ENCODE results near the gene GPAT3.
"Not testable (repeated sequence)": the region's sequence is repeated elsewhere in the genome, so short reads cannot be mapped to it uniquely, and the experiment has no call there.

GPAT3 gene

DNA sequence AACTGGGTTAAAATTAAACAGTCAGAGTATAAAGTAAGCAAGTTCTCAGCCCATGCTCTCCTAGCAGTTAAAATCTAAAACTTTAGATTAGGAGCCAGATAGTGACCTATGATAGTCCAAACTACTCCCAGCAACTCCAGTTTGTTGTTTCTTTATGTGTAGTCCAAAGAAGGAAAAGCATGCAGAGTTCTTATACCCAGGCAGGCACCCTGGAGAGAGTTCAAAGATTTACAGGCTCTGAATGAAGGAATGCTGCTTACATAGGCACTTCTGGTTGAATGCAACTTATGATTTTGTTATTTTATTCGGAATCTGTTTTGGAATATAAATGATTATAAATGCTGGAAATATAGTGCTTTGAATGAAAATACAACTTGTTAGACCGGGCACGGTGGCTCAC is 67.2 kb downstream of the GPAT3 start:
- DNase-seq (ENCODE audit: low read depth): no peak

DNA sequence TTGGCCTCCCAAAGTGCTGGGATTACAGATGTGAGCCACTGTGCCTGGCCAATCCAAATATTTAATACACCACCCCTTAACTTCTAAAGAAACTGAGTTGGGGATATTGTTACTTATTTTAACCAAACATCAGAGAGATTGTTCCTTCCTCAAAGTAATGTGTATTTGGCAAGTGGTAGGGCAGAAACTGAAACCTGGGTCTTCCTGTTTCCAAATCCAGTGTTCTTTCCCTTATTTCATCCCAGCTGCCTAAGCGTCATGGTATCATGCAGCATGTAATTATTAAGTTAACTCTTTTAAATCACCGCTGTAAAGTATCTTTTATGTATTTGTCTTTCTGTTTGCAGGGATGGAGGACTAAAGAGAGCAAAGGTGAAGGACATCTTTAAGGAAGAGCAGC is 68.4 kb downstream of the GPAT3 start:
- no peak for DNase-seq (ENCODE audit: low read depth)

GRCh38 chr4:83605210-83605609 is 69.3 kb downstream of the GPAT3 start:
- no peak for DNase-seq (ENCODE audit: low read depth)

GRCh38 chr4:83605744-83606172 is 69.8 kb downstream of the GPAT3 start:
- DNase-seq (ENCODE audit: low read depth): no peak

DNA sequence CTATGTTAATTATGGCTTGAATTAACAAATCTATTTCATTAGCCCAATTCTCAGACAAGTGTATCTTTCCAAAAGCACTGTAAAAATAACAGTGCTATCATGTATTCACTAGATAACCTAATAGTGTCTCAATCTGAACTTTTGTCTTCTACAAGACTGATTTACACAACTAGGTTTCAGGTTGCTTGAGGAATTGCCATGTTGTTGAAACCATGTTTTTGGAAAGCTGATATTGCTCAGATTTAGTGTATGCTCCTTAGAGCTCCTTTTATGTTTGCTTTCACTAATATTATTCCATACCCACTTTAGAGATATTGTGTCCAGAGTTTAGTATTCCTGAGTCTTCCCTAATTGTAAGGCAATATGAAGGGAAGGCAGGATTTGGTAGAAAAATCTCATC is 70.6 kb downstream of the GPAT3 start:
- DNase-seq (ENCODE audit: low read depth): no peak

GRCh38 chr4:83606898-83607297 is 71.0 kb downstream of the GPAT3 start:
- no peak for DNase-seq (ENCODE audit: low read depth)

GRCh38 chr4:83609365-83609764 is 73.5 kb downstream of the GPAT3 start:
- DNase-seq (ENCODE audit: low read depth): no peak

DNA sequence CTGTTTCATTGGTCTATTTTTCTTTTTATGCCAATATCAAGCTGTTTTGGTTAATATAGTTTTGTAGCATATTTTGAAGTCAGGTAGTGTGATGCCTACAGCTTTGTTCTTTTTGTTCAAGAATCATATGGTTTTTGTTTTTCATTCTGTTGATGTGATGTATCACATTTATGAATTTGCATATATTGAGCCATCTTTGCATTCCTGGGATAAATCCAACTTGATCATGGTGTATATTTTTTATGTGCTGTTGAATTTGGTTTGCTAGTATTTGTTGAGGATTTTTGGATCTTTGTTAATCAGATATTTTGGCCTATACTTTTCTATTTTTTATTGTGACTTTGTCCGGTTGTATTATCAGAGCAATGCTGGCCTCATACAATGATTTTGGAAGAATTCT is 74.8 kb downstream of the GPAT3 start:
- no peak for DNase-seq (ENCODE audit: low read depth)

- no peak for DNase-seq (ENCODE audit: low read depth)
Observed at GRCh38 chr4:83613023-83613422, 77.1 kb downstream of the GPAT3 start.

DNA sequence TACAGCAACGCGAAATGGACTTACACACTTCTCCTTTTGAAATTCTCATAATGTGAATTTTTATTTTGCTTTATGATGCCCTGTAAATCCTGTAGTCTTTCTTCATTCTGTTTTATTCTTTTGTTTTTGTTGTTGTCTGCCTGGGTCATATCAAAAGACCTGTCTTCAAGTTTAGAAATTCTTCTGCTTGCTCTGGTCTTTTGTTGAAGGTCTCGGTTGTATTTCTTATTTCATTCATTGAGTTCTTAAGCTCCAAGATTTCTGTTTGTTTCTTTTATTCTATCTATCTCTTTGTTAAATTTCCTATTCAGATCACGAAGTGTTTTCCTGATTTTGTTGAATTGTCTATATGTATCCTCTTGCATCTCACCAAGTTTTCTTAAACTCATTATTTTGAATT is 78.1 kb downstream of the GPAT3 start:
- no peak for DNase-seq (ENCODE audit: low read depth)

DNA sequence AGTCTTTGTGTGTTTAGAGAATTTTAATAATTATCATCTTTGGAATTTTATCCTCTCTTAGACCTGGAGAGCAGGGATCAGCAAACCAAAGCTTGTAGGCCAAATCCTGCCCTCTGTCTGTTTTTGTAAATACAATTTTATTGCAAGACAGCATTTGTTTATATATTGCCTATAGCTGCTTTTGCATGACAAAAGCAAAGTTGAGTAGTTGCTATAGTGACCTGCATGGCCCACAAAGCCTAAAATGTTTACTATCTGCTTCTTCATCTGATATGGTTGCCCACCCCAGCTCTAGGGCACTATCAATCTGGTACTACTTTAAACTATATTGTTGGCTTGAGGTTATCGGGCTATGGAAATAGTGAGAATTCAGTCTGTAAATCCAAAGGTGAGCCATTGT is 80.3 kb downstream of the GPAT3 start:
- DNase-seq (ENCODE audit: low read depth): no peak

GRCh38 chr4:83617371-83618035 is 81.6 kb downstream of the GPAT3 start:
- no peak for DNase-seq (ENCODE audit: low read depth)

GRCh38 chr4:83618431-83618830 is 82.5 kb downstream of the GPAT3 start:
- DNase-seq (ENCODE audit: low read depth): no peak

DNA sequence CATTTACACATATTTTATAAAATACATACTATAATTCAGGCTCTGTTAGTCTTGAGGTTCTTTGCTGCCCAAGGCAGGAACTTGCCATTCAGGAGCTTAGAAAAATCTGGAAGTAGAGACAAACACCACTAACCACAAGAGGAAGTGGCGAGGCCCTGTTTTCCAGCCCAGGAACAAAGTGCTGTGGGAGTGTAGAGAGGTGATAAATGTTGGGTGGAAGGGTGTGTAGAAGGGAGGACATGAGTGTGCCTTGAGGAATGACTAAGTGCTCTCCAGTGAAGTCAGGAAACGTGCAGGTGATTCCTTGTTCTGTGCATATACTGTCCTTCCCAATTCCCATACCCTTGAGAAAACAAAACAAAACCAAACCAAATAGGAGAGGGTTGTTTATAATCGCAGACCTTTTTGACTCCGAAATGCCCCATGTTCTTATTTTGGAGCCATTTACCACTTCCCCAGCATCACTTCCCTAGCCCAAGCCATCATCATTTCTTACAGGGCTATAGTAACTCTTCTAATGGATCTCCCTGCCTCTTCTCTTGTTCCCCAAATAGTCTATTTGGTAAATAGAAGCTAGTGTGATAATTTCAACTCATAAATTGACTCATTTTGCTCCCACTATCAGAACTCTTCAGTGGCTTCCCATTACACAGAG is 83.2 kb downstream of the GPAT3 start:
- DNase-seq (ENCODE audit: low read depth): no peak

DNA sequence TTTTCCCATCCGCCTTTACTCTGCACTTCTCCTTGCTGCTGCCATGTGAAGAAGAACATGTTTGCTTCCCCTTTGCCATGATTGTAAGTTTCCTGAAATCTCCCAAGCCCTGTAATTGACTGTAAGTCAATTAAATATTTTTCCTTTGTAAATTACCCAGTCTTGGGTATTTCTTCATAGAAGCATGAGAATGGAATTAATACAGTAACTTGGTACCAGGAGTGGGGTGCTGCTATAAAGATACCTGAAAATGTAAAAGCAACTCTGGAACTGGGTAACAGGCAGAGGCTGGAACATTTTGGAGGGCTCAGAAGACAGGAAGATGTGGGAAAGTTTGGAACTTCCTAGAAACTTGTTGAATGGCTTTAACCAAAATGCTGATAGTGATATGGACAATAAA is 86.2 kb downstream of the GPAT3 start:
- not testable (repeated sequence) for DNase-seq (ENCODE audit: low read depth)

DNA sequence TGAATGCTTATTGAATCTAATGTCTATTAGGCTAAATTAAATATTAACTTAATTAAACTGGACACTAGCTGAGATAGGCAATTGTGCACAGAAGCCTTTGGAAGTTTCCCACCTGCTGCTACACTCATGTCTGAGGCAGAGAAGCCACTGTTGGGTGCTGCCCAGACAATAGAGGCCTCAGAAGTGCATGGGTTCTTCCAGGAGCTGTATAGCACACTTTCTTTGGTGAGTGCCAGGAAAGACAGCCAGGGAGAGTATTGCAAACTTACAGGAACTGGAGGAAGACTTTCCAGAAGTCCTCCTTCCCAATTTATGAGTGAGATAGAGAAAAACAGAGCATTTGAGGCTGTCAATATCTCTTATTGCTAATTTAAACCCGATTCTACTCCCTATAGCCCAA is 89.9 kb downstream of the GPAT3 start:
- no peak for DNase-seq (ENCODE audit: low read depth)

DNA sequence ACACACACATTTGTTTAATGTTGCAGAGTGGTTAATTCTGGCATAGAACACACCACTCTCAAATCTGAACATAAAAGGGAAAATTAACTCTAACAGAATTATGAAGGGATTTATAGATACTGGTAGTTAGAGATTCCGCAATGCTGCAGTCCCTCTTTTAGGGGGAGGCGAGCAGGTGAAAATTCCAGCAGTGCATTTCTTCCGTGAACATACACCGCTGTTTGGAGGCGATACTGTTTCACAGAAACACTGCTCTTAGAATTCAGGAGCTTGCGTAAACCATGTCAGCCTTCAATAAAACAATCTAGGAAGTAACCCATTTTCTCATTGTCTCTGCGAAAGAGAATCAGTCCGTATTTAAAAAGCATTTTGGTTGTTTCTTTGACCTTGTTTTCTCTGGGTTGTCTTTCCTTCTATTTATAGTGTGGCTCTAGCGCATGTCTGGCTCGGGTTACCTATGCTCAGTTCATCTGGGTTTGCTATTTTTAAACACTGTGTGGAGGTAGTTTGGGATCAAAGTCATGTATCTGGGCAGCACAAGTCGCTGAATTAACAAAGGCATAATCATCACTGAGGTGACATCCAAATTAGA is 90.4 kb downstream of the GPAT3 start:
- no peak for DNase-seq (ENCODE audit: low read depth)

DNA sequence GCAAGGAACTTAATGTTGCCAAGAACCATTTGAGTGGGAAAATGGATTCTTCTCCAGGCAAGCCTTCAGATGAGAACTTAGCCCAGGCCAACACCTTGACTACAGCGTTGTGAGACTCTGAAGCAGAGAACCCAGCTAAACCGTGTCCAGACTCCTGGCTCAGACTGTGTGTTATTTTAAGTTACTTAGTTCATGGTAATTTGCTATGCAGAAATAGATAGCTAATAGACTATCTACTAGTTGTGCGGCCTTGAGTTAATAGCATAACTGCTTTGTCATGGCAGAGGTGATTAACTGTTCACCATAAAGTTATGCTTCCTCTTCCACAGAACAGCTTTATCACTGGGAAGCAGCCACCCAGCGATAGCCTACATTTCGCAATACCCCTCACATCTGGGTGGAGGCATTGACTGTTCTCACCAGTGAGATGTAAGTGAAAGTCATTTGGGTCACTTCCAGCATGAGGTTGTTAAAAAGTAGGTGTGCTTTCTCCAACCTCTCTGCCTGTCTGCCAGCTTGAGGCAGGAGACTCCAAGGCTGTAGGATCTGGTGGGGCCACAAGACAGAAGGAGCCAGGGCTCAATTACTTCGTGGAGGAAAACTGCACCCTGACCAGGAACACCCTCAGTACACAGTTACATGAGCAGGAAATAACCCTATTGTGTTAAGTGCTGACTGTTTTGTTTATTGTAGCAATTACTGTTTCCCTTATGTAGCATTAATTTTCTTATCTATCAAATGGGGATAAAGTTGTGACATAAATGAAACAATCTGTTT is 94.2 kb downstream of the GPAT3 start:
- no peak for DNase-seq (ENCODE audit: low read depth)

- no peak for DNase-seq (ENCODE audit: low read depth)
Observed at GRCh38 chr4:83631066-83631465, 95.2 kb downstream of the GPAT3 start.

DNA sequence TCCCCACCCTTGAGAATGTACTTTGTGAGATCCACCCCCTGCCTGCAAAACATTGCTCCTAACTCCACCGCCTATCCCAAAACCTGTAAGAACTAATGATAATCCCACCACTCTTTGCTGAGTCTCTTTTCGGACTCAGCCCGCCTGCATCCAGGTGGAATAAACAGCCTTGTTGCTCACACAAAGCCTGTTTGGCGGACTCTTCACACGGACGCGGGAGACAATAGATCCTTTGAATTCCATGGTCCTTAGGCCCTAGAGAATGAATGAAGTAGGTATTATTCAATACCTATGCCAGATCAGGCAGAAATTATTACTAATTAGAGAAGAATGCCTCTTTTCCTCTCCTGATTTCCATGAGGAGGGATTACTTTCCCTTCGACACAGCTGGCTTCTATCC is 101.0 kb downstream of the GPAT3 start:
- no peak for DNase-seq (ENCODE audit: low read depth)

DNA sequence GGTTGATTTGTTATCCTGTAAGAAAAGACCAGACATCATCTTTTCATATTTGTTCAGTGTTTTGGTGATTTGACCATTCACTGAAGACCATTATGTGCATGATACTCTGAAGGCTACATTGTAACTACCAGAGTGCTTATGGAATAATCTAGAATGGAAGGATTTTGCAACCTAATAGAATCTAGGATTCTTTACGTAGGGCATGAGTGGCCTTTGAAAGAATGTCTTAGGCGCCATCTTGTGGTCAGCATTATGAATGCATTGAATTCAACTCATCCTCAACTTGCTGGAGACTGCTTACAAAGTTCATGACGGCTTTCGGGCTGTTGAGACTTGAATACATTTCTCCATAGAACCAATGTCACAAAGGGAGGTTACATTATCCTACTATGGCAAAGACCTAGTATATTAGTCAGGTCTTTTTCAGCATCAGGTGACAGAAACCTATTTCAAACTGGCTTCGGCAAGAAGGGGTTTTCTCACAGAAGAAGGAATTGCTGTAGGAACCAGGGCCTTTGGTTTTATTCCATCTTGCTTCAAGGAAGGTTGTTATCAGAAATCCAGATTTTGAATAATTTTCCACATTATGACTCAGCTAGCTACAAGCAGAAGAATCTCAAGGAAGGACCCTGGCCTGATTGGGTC is 104.1 kb downstream of the GPAT3 start:
- peak; percentile 30 for DNase-seq (ENCODE audit: low read depth)

- no peak for DNase-seq (ENCODE audit: low read depth)
Observed at GRCh38 chr4:83643036-83643435, 107.1 kb downstream of the GPAT3 start.

Data from T follicular helper cell (primary cell).